ENCODE measurements around the gene FEM1B.

The FEM1B gene

DNA sequence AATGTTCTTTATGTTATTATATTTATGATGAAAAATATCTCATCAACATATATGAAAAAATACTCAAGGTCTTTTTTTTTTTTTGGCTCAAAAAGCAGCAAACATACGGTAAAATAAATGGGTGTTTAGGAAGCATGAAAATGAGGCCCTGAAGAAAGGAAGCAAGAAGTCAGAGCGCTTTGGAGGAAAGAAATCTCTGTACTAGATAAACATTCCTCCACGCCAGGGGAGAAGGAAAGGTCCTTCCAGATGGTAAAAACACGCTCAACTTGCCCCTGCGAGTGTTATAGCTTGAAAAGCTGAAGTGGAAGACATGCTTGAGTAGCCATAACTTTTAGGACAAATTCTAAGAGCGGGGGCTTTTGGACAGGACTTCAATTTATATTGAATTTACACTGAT, 52.9 kb downstream of the FEM1B start:
- DNase-seq: no peak

GRCh38 chr15:68330901-68331300, 53.4 kb downstream of the FEM1B start:
- DNase-seq: no peak

DNA sequence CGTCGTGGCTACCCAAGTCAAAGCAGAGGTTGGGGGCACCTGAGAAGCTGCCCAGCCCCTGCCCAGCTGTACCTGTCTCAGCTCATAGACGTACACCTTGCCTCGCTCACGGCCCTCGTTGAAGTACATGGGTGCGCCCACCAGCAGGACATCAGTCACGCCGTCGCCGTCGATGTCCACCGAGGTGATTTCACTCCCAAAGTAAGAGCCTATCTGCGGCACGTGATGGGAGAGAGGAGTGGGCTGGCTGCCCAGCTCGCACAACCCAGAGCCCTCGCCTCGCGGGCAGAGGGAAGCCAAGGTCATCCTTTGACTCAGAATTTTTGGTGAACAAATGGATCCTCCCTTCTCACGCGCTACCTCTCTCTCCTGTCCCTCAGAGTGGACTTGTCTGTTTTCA, 54.7 kb downstream of the FEM1B start:
- DNase-seq: no peak

DNA sequence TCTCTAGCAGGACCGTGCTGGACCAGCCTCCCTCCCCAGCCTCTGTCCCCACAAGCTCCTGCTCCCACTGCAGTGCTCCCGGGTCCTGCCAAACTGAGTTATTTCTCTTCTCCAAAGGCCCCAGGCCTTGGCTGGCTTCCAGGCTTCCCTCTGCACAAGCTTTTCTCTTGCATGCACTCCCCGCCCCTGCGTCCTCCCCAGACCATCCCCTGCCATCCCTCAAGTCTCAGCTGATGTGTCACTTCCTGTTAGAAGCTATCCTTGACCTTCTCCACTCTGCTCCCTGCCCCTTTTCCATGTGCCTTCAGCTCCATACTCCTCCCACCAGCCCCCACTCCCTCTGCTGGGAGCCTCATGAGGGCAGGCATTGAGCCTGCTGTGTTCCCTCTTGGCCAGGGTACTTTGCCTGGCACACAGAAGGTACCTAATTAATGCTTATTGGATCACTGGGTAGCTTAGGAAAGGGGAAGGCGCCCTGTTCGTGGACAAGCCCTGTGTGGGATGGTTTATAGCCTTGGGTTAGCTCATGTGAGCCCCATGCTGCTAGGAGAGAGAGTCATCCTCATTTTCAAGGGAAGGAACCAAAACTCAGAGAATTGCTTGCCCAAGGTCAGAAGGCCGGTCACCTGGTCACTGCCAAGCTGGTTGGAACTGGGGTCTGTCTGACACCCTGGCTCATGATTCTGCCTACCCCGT, 56.4 kb downstream of the FEM1B start:
- no peak for DNase-seq

- DNase-seq: no peak
Measured at GRCh38 chr15:68334661-68335124, 57.1 kb downstream of the FEM1B start.

- no peak for DNase-seq
Measured at GRCh38 chr15:68335251-68335650, 57.7 kb downstream of the FEM1B start.

DNA sequence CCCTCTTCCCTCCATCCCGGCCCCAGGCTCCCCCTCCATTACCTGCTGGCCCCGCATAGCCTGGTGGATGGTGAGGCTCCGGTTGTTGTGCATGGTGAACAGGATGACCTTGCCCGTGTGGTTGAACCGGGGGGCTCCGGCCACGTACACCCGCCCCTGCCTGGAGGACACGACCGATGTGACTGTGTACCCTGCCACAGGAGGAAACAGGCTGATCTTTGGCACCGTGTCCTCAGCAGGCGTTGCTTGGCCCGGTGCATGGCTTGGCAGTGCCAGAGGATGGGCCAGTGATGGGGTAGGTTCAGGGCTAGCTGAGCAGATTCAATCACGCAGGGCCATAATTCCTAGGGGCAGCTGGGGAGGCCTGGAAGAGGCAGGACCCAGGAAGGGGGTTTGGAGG, 58.1 kb downstream of the FEM1B start:
- DNase-seq: no peak

DNA sequence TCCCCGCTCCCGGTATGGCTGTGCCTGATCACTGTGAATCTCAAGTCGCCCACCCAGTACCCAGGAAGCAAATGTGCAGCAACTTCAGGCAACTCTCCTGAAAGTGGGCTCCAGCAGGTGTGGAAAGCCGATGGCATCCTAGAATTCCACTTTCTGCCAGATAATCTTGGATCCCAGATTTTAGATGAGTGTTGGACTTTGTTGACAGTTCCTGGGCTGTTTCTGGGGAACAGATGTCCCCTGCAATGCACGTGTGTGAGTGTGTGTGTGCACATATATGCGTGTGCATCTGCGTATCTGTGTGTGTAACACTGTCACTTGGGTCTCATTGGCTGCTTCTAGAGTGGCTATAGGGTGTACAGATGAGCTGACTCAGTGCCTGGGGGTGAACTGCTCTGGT, 59.0 kb downstream of the FEM1B start:
- DNase-seq: no peak

DNA sequence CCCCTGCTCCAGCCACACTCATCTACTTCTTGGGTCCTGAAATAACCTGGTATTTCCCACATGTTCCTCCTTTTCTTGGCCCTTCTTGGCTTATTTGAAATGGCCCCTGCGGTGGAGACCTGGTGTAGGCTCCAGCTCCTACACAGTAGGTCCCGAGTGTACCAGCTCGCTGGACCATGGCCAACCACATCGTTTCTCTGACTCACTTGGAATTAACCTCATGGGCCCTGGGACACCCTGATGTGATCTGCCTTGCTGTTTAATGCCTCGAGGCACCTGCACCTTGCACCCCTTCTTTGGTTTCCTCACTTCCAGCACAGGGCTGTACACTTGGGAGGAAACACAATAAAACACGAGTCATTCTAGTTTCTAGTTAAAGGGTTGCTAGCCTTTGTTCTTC, 60.3 kb downstream of the FEM1B start:
- DNase-seq: no peak

GRCh38 chr15:68339481-68339880, 61.9 kb downstream of the FEM1B start:
- DNase-seq: no peak

DNA sequence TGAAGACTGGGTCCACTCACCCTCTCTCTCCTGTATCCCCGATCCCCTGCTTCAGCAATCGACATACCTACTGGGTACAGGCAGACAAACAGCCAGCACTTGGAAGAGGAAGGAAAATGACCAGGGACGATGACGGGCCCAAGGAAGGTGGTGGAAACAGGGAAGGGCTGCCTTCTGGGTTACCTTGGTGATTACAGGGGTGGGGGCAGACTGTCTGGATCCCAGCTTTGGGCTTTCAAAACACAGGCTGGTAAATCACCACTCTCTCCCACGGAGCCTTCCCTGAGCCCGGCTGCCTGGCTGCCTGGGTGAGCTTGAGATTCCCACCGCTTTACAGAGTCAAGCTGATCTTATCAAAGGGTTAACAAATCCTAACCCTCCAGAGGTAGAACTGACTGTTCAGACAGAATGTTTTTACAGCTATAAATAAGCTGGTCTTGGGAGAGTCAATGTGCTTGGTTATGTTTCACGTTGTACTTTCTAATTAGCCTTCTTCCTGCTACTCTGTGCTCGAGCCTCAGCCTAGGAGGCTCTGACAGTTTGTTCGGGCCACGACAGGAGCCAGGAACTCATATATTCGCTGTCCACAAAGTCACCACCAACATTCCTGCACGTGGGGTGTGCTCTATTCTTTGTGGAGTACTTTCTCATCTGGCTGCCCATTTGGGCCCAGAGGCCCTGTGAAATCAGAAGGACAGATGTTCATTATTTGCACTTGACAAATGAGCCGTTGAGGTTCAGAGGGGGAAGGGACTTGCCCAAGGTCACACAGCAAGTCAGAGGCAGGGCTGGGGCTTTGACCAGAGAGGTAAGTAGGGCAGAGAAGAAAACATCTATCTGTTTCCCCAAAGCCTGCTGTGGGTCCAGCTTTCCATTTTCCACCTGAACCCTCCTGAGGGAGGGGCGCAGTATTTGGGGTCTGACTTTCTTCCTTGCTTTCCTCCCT, 63.5 kb downstream of the FEM1B start:
- DNase-seq: no peak

- DNase-seq: no peak
Measured at GRCh38 chr15:68341760-68342725, 64.5 kb downstream of the FEM1B start.

DNA sequence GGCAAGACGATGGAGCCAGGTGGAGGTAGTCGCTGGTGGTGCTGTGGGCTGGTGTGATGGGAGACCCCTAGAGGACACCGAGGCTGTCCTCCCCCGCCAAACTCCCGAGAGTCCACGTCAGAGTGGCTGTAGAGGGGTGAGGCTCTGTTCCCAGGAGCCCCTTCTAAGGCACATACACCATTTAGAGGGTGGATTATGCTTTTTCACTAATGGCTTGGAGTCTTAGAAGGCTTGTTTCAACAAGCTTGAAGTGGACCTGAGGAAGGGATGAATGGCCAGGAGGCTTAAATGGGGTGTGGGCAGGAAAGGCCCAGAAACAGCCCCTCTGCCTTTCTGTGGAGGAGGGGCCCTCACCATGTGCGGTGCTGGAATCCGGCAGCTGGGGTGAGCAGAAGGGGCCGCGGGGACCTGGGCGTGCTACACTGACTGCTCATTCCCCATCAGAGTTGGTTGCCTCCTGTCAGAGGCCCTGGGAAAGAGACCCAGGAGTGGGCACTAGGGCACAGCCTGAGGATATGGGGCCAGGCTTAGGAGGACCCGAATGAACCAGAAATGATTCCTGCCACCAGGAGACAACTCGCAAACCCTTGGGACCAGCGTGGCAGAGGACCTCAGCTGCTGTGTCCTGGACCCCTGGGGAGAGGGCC, 66.2 kb downstream of the FEM1B start:
- DNase-seq: no peak

DNA sequence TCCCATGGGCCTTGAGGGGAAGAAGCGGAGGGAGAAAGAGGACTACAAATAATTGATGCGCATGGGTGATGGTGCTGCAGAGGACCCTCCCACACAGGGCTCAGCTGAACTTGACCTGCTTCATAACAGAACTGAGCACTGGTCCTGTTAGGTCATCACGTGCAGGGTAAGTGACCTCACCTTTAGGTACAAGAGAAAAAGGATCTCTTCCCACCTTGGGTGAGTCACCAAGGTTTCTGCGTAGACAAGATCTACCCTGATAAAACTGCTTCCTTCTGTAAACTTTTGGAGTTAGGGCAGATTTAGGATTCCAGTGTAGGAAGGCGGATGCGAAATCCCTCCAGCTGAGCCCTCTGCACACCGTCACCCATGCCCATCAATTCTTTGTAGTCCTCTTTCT, 67.1 kb downstream of the FEM1B start:
- DNase-seq: no peak
